B cell (primary cell): ENCODE measurements around the gene POFUT1. TPM values are rescaled to one million over a fixed set of nuclear protein-coding genes. Genes with fewer than 3 reads are reported as not detected.

Source experiments
- ATAC-seq: fragments of 200-7000 bp; cut with Tn5 transposase; one replicate; pipeline ENCODE4 v1.10.0; 2021; ENCODE audit warnings: low read depth, mild to moderate bottlenecking, moderate number of reproducible peaks, moderate library complexity
- CTCF ChIA-PET: fragments of 350-600 bp; sonication (Branson Sonifier 250); formaldehyde crosslinking; loops from one replicate; lab custom pipeline; 2021; ENCODE audit warnings: antibody characterized with exemption, inconsistent platforms; lab: Charles Lee
- POLR2A ChIA-PET: fragments of 350-600 bp; sonication (Branson Sonifier 250); formaldehyde crosslinking; loops from one replicate; lab custom pipeline; 2021; ENCODE audit warnings: antibody characterized with exemption; lab: Charles Lee
- DNase-seq: peaks from one replicate; pipeline ENCODE4 v3.0.0; 2013
- H2AFZ ChIP-seq: 2 replicates; pipeline ENCODE4 v1.6.1; 2012; ENCODE audit warnings: mild to moderate bottlenecking, low read depth, low read length; ENCODE audit not compliant: insufficient read depth, poor library complexity, severe bottlenecking
- H3K27ac ChIP-seq, 2 donors: 1 replicate in 1 of 2; 2 replicates in 1 of 2; pipeline ENCODE4 v1.5.1; 2012 to 2013; ENCODE audit warnings: low read length in 2 of 2, mild to moderate bottlenecking in 2 of 2, moderate library complexity in 1 of 2
- H3K27me3 ChIP-seq, 4 experiments: fragments of 200-600 bp in 1 of 4; sonication (generic) in 1 of 4; replicated peaks in 1 of 4; 1 replicate in 2 of 4; 2 replicates in 2 of 4; pipeline versions ENCODE4 v1.6.1 to v1.7.0; 2013 to 2016; ENCODE audit warnings: low read length in 3 of 4, mild to moderate bottlenecking in 2 of 4, mixed read lengths in 1 of 4, moderate library complexity in 1 of 4; ENCODE audit not compliant: insufficient read depth in 4 of 4, control insufficient read depth in 3 of 4; ENCODE audit errors: control extremely low read depth in 1 of 4
- H3K36me3 ChIP-seq, 2 experiments: replicated peaks in 1 of 2; 1 replicate in 1 of 2; 2 replicates in 1 of 2; pipeline versions ENCODE4 v1.6.1 to v1.7.1; 2013; ENCODE audit warnings: low read length in 1 of 2; ENCODE audit not compliant: insufficient read depth in 2 of 2, control insufficient read depth in 1 of 2; ENCODE audit errors: control extremely low read depth in 1 of 2, extremely low read depth in 1 of 2
- H3K4me1 ChIP-seq, 2 donors: fragments of 200-600 bp in 1 of 2; sonication (generic) in 1 of 2; 1 replicate in 1 of 2; 2 replicates in 1 of 2; pipeline versions ENCODE4 v1.5.1 to v1.6.1; 2013 to 2017; ENCODE audit warnings: low read length in 2 of 2; ENCODE audit not compliant: control insufficient read depth in 2 of 2, insufficient read depth in 2 of 2
- H3K4me2 ChIP-seq: replicated peaks from 2 replicates; pipeline ENCODE3; 2012; ENCODE audit warnings: mild to moderate bottlenecking, low read depth, low read length; ENCODE audit not compliant: poor library complexity, severe bottlenecking
- H3K4me3 ChIP-seq, 5 experiments: fragments of 200-600 bp in 1 of 5; sonication (generic) in 1 of 5; 1 replicate in 3 of 5; 2 replicates in 2 of 5; pipeline versions ENCODE4 v1.5.1 to v1.7.0; 2011 to 2016; ENCODE audit warnings: low read length in 4 of 5, mild to moderate bottlenecking in 4 of 5, low read depth in 2 of 5, control low read depth in 1 of 5, moderate library complexity in 1 of 5; ENCODE audit not compliant: insufficient read depth in 1 of 5; ENCODE audit errors: control extremely low read depth in 1 of 5, extremely low read depth in 1 of 5
- H3K79me2 ChIP-seq: fragments of 200-600 bp; sonication (generic); one replicate; pipeline ENCODE4 v1.6.0; 2016; ENCODE audit warnings: low read length; ENCODE audit not compliant: control insufficient read depth, insufficient read depth
- H3K9ac ChIP-seq: fragments of 200-600 bp; sonication (generic); 2 replicates; pipeline ENCODE4 v1.6.1; 2017; ENCODE audit warnings: mild to moderate bottlenecking, low read length, moderate library complexity
- H3K9me3 ChIP-seq, 3 donors: one replicate each; pipeline versions ENCODE4 v1.6.1 to v1.7.1; 2013; ENCODE audit warnings: low read length in 2 of 3; ENCODE audit not compliant: control insufficient read depth in 2 of 3, insufficient read depth in 1 of 3; ENCODE audit errors: control extremely low read depth in 1 of 3
- H4K20me1 ChIP-seq: 2 replicates; pipeline ENCODE4 v1.6.0; 2012; ENCODE audit warnings: mild to moderate bottlenecking, low read length; ENCODE audit not compliant: insufficient read depth, control insufficient read depth, poor library complexity, severe bottlenecking
- H3K27ac Mint-ChIP-seq: one replicate; pipeline ENCODE4 v1.8.0; 2021; ENCODE audit warnings: mixed read lengths
- H3K27me3 Mint-ChIP-seq: one replicate; pipeline ENCODE4 v1.8.0; 2021; ENCODE audit warnings: mixed read lengths
- H3K4me1 Mint-ChIP-seq: one replicate; pipeline ENCODE4 v1.8.0; 2021; ENCODE audit warnings: mixed read lengths
- H3K4me3 Mint-ChIP-seq: one replicate; pipeline ENCODE4 v1.8.0; 2021; ENCODE audit warnings: mixed read lengths
- H3K9me3 Mint-ChIP-seq: one replicate; pipeline ENCODE4 v1.8.0; 2022; ENCODE audit warnings: mixed read lengths; ENCODE audit not compliant: insufficient read depth
- CTCF ChIP-seq: fragments of 200-600 bp; IDR thresholded peaks from one replicate; pipeline ENCODE4 v1.8.0; 2022; ENCODE audit warnings: antibody characterized with exemption, mild to moderate bottlenecking
- EZH2 ChIP-seq: IDR thresholded peaks from 2 replicates; pipeline ENCODE4 v1.6.1; 2012; ENCODE audit warnings: borderline replicate concordance, low read depth, mild to moderate bottlenecking, moderate library complexity, low read length; ENCODE audit not compliant: insufficient read depth, poor library complexity, severe bottlenecking
- whole genome bisulfite sequencing: methylation state at CpG from one replicate; pipeline ENCODE4 v1.1.5; 2013; ENCODE audit warnings: missing lambda C conversion rate; ENCODE audit not compliant: insufficient coverage; 5-methylcytosine and 5-hydroxymethylcytosine counted together
- intact Hi-C: fragments of 100-400 bp; cut with micrococcal nuclease; formaldehyde crosslinking; loops from one replicate; pipeline ENCODE4 v1.10.0; 2022
- polyA plus RNA-seq: library from polyadenylated mRNA; depleted of rRNA; stranded (reverse); fragments of >200 nt; gene quantifications from 2 replicates; pipeline ENCODE4 v1.2.3, GENCODE V29; 2012
- total RNA-seq, 2 donors: library from RNA; stranded (reverse); fragments of 120-200 nt in 1 of 2; gene quantifications; 1 replicate in 1 of 2; 2 replicates in 1 of 2; pipeline versions ENCODE4 v1.2.3 to v1.2.4, GENCODE V29; 2013 to 2022

Gene POFUT1
- total and polyA plus RNA-seq, 2 donors (not counting 1 experiment from before 2014, with no cell fraction given) = 7.8 to 18.1 TPM

GRCh38 chr20:32233286-32233685, 25.6 kb downstream of the POFUT1 start:
- POLR2A ChIA-PET = no interaction called here
- H3K27ac Mint-ChIP-seq = peak overlapping the region; percentile 10
- WGBS = 98% methylated on average over 9 of the region's 9 CpGs

More at GRCh38 chr20:32233286-32233685, 25.6 kb downstream of the POFUT1 start:
- CTCF ChIA-PET = interaction anchor here (1.2 kb wide), 1 partner anchor 18 kb away, joined by 4 read pairs; no protein-coding TSS in a partner anchor
- Histone ChIP-seq H3K9me3 (no peaks in the 10 kb centered on the region), H2AFZ (no peak overlapping the region), H3K4me2 (no peak overlapping the region), H3K36me3 (peaks cover 0 to 67% of the 10 kb centered on the region in 2 experiments), H3K4me3 (no peak overlapping the region), H3K27me3 (no peaks in the 10 kb centered on the region), H3K27ac (no peak overlapping the region), H4K20me1 (no peaks in the 10 kb centered on the region), H3K9ac (no peak overlapping the region), H3K79me2 (no peaks in the 10 kb centered on the region), H3K4me1 (peaks cover 4 to 16% of the 10 kb centered on the region in 2 donors)
- peaks cover 10% of the 10 kb centered on the region for H3K4me1 Mint-ChIP-seq
- ATAC-seq (no peak), DNase-seq (no peak)
- no peaks in the 10 kb centered on the region for H3K27me3 Mint-ChIP-seq
- no peak overlapping the region for H3K4me3 Mint-ChIP-seq
- TF ChIP-seq EZH2 (no peak), CTCF (no peak)
- no peaks in the 10 kb centered on the region for H3K9me3 Mint-ChIP-seq
- intact Hi-C loops = loop anchor here (10.0 kb wide), 1 partner anchor 422 kb away; no protein-coding TSS in a partner anchor
